HG02970 (cell line): ENCODE measurements around the gene IRS1.

ENCODE experiments used
- ATAC-seq: cut with Tn5 transposase; IDR thresholded peaks from one replicate; pipeline ENCODE4 v1.9.1; 2021; ENCODE audit warnings: mild to moderate bottlenecking, moderate library complexity, moderate number of reproducible peaks; ENCODE audit not compliant: unreplicated experiment, low FRiP score

IRS1 gene

DNA sequence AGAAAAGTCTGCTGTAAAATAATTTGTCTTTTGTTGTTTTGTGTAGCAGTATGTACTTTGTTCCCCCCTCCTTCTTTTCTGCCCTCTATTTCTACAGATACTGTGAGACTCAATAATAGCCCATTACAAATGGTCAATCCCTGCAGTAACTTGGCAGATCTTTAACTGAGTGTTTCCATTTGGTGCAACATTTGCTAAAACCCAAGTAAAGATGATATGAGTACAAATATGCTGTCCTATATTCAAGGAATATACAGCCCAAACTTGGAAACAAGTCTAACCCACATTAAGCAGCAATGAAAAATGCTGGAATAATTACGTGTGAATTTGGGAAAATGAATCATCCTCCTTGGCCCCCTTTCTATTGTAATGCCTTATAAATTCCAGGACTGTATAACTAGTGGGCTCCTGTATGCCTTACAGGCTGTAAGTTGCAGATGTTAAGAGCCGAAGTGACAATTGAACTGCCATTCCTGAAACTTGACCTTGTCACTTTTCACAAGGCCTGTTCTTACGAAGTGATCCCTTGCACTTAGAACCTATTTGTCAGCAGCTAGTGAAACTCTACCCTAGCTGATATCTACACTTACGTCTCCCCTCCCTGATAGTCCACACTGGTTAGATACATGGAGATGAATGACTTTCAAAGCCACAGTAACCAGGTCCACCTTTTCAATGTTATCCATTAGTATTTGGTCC, 104.9 kb downstream of the IRS1 start:
- ATAC-seq = no peak

DNA sequence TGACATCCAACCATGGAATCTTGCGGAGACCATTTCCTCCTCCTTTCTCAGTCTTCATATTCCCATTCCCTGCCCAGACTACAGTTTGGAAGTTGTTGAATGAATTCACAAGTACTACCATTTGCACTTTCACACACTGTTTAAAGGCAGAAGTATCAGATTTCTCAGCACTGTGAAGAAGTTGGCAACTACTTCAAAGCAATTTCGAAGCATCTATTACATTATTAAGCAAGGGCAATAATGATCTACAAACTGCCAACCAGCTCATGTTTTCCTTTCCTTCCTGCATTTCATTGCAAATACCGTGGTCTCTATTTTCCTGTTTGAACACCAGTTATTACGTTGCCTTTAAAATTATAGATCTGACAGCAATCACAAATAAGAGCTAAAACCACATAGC, 105.5 kb downstream of the IRS1 start:
- no peak for ATAC-seq

DNA sequence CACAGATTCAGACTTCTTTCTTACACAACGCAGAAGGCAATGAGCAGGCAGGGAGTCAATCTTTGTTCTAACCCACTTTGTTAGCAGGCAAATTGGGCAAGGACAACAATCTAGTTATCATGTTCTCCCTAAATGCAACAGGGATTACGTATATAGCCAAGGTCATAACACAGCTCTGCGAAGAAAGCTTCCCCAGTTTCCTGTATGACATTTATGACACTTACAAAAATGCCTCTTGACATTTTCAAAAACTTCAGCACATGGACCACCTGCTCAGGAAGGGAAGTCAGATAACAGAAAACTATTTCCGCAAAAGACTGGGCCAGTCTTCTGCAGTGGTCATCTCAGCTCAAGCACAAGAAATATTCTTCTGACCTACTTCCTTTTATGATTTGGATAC, 106.1 kb downstream of the IRS1 start:
- ATAC-seq = no peak

DNA sequence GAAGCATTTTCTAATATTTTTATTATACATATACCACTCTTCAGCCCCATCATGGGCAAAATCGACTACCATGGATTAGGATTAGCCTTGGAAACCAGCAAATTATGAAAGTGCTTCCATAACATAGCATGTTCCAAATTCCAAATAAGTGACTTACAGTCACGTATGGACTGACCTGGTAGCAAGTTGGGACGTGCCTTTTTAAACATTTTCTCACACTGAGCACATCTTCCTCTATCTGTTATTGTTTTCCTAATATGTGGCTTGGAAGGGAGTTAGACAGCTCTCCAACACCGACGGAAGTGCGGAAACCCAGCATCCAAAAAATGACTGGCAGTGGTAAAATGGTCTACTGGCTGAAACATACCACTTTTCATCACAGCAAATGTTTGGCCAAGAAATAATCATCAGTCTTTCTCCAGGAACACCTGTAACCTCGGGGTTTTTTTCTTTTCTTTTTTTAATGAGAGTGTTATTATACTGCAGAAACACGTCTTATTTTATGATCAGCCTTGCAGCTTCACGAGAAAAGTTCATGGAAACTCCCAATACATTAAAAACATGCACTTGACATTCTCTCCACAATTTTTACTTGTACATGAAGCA, 107.0 kb downstream of the IRS1 start:
- ATAC-seq = no peak

DNA sequence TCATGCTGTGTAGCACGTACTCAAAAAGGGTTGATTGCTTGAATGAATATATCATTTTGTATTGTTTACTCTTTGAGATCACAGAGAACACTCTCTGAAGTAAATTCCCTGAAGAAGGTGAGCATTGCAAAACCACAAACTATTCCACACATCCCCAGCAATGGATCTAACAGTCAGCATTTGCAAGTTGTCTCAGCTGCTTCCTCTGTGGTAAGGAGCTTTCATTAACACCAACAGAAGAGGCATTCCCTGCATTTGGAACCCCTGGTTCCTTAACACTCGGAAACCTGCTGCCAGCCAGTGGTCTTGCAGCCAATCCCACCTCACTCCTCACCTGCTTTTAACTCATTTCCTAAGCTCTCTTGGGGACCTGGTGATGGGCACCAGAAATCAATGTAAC, 108.4 kb downstream of the IRS1 start:
- ATAC-seq = no peak

DNA sequence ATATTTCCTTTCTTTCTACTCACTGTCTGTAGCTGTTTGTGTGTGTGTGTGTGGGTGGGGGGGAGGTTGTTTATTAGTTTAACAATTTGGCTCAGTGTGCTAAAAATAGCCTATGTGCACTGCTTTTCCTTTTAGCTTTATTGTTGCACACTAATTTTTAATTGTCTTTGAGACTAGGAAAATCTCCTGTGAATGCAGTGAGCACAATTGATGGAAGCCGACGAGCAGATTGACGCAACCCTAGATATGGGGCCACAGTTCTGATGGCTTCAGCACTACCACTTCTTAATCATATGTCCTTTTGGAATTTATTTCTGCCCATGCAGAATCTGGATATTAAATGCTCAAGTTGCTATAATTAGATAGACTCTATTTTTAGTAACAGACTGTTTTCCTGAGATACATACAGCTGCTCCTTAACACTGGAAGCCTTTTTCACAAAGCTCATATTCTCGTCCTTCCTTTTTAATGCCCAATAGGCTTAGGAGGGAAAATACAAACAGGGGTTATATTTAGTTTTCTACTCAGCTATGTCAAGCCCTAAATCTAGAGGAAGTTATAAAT, 109.1 kb downstream of the IRS1 start:
- ATAC-seq = no peak

DNA sequence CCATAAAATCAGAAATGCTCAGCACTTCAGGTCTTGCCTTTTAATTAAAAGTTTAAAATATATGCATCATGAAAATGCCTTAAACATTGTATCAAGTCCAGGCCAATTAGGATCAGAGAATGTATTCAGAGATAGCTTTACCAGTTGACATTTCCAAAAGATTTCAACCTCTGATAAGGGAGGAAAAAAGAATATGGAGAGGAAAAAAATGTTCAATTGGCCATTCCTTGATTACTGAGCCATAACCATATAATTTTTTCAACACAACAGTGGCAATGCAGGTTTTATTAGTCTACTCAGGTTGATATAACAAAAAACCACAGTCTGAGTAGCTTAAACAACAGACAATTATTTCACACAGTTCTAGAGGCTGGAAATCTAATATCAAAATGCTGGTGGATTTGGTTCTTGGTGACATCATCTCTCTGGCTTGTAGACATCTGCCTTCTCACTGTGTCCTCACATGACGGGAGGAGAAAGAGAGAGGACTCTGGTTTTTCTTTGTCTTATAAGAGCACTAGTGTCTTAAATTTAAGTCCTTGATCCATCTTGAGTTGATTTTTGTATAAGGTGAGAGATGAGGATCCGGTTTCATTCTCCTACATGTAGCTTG, 111.9 kb downstream of the IRS1 start:
- ATAC-seq = no peak

DNA sequence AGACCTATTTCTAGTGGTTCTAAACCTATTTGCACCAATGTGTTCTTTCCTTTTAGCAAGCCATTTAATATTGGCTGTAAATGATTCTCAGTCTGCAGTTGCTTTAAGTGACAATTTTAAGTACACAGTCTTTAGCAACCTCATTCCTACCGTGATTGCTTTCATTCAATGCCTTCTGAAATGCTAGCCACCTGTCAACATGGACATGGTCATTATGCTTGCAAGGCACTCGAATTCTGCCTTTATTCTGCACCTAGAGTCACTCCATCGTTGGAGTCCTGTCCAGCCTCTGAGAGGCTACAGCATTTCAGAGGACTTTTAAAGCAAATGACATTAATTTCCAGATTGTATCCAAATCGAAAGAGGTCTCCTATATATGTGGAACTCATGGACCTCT, 115.1 kb downstream of the IRS1 start:
- no peak for ATAC-seq

DNA sequence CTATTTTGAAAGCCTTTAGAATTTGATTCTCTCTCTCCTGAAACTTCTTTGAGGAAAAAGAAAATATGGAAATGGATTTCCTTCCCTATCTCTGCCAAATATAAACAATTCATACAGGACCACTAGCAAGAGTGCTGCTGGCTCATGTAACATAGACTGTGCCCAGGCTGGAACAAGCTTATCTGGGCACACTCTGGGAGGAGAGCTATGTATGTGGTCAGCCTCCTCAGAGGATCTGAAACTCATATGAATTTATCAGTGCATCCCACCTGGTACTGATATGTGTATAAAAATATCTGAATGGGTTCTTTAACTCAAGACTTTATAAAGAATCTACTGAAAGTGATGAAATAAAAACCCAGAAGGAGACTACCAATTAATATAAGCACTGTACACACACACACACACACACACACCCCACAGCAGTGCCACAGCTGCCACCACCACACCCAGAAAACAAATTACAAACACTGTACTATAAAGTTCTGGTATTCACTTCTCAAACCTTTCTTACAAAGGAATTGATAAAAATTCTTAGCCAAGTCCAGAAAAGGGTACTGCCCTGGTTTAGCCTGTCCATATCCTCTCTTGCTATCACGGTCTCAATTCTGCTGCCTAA, 115.6 kb downstream of the IRS1 start:
- ATAC-seq = no peak

DNA sequence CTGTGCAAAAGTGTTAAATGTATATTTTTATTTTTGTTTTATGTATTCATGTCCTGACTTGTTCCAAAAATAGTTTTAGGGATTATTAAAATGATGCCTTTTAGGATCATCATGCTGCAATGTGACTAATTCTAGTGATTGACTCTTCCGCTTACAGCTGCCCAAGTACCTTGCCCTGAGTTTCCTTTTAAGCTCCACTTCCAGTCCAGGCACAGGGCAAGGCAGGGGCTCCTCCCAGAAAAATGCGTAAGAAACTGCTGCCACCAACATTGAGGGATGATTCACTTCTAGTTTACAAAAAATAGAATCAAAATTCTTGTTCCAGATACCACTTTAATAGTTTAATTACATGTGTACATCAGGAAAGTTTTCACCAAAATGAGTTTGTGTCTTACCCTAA, 116.4 kb downstream of the IRS1 start:
- ATAC-seq = no peak
